HG03469 (cell line): ENCODE results near the gene COLQ.
"Not testable (repeated sequence)": the region's sequence is repeated elsewhere in the genome, so short reads cannot be mapped to it uniquely, and the experiment has no call there.

Experiments
- ATAC-seq: cut with Tn5 transposase; IDR thresholded peaks from one replicate; pipeline ENCODE4 v1.9.1; 2021; ENCODE audit warnings: mild to moderate bottlenecking, moderate library complexity, moderate number of reproducible peaks; ENCODE audit not compliant: unreplicated experiment

COLQ gene

DNA sequence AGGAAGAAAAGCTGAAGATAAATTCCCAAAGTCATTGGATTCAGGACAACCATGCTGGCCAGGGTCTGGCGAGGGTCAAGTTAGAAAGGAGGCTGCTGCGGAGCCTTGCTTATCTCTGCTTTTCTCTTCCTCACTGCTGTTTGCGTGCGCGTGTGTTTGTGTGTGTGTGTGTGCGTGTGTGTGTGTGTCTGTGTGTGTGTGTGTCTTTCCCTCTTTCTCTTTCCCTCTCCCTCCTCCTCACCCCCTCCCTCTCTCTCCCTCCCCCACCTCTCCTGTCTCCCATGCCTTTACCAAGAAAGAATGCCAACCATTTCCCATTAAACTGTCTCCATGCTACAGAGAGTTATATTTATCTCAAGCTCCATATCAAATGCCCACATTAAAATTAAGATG, at the start of gene COLQ:
TSS of gene COLQ (minus strand) at position 134 of the 393 bp plus-strand sequence. CDS start at position 53, 81 bp downstream.
- no peak for ATAC-seq

DNA sequence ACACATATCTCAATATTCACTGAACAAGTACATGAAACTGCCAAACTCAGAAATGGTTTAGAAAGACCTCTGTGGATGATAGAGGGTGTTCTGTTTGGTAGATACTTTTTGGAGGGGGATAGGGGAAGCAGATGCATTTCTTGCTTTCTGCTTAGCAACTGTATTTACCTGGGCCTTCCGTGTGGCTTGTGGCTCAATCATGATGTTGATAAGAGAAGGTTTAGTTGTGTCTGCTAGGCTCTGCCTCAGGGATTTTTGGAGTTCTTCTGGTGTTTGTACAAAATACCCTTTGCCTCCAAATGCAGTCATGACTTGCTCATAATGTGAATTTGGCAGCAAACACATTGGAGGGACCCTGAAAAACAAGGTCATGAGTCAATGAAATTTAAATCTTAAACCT, 41.7 kb upstream of the COLQ start:
- no peak for ATAC-seq

DNA sequence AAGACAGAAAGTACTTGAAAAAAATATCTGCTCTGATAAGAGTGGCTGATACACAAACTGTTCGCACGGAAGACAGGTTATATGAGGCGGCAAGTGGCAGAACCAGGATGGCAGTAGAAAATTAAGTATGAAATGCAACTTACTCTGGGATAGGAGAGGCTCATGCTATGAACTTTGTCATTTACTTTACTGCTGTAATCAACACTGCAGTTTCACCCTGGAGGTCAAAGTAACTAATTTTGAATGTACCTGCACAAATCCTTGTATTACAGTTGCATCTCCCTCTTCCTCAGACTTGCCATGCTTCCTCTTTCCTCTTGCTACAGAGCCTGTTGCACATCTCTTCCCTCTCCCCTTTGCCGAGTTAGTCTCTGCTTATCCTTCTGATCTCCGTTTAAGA, 41.1 kb upstream of the COLQ start:
- ATAC-seq: no peak

DNA sequence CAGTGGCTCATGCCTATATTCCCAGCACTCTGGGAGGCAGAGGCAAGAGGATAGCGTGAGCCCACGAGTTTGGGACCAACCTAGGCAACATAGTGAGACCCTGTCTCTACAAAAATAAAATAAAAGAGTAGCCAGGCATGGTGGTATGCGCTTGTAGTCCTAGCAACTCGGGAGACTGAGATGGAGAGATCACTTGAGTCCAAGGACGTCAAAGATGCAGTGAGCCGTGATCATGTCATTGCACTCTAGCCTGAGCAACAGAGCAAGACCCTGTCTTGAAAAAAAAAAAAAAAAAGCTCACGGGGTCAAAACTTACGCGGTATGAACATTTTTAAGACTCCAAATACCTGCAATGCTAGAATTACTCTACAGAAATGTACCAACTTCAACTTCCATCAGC, 37.1 kb upstream of the COLQ start:
- ATAC-seq: no peak

DNA sequence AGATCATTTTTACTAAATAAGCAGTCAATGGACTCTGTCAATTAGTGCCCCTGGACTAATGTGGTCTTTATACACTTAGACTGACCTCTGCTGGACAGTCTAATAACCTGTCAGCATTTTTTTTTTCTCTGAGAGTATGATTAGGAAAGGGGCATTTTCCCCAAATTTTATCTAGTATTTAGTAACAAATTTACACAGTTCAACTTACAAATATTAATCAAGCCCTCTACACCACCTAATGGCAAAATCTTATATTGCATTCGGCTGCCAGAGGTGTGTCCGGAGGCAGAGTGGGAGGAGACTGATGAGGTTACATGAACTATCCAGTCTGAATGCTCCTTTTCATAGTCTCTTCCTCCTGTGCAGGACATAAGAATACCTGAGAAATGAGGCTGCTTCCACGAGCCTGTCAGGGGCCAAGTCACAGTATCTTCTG, 36.0 kb upstream of the COLQ start:
- peak; percentile 29 for ATAC-seq

DNA sequence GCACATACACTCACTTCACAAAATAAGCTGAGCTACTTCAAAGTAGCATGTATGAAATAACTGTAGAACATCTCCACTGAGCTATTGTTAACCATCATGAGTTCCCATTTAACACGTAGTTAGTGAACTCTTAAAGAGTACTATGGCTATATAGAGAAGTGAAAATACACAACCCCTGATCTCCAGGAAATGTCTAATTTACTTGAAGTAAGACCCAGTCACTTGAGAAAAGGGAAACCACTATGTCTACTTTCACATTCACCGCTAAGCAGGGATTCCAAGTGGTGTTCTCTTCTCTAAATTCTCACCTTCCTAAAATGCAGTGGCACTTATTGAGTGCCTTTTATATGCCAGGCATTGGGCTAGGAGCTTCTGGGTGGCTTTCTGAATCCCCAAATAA, 35.0 kb upstream of the COLQ start:
- ATAC-seq: peak; percentile 89

DNA sequence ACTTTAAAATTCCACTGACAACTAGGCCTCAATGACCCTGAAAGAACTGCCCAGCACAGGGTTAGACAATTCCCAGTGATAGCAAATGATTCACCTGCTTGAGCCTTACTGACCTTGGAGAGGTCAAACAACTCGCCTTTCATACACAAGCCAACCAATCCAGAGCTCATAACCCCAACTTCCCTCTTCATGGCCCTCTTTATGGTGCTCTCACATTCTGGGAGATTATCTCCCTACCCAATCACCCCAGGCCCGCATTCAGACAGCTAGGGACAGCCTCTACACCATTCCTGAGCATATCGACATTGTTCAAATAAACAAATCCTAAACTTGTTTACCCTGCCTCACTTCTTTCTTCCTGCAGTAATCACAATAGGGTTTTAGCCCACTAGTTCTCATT, 32.2 kb upstream of the COLQ start:
- no peak for ATAC-seq

DNA sequence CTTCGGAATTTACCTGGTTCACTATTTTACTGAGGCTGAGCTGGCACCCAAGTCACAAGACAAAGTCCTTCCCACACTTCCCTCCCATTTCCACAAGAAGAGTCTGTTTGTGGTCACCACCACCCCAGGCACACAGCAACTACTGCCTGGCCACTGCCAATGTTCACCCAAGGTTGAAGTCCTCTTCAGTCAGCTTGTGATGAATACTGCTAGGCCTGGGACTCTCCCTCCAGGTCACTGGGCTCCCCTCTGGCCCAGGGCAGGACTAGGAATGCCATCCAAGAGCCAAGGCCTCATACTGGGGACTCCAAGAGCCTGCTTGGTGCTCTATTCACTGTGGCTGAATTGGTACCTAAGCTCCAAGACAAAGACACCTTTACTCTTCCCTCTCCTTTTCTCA, 30.4 kb upstream of the COLQ start:
- no peak for ATAC-seq

DNA sequence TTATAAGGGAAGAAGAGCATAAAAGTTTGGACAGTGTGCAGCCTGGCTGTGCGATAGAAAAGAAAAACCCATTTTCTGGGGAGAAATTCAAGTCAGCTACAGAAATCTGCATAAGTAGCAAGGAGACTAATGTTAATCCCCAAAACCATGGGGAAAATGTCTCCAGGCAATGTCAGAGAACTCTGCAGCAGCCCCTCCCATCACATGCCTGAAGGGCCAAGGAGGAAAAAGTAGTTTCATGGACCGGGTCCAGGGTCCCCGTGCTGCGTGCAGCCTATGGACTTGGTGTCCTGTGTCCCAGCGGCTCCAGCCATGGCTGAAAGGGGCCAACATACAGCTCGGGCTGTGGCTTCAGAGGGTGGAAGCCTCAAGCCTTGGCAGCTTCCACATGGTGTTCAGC, 28.3 kb upstream of the COLQ start:
- no peak for ATAC-seq

DNA sequence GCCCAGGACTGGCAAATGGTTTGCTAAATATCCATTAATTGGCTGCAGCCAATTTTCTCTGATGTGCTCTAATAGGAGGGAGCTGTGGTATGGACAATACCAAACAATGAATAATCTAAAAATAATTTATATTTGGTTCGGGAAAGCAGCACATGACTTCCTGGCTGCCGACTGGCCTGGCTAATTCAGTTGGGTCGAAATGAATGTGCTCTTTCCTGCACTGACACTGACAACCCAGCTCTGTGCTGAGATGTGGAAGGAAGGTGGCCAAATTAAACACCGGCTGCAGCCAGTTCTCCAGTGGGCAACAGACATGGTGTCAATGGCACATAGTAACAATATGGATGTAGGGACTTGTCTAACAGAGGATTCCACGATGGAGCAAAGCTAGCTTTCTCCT, 21.1 kb upstream of the COLQ start:
- no peak for ATAC-seq

DNA sequence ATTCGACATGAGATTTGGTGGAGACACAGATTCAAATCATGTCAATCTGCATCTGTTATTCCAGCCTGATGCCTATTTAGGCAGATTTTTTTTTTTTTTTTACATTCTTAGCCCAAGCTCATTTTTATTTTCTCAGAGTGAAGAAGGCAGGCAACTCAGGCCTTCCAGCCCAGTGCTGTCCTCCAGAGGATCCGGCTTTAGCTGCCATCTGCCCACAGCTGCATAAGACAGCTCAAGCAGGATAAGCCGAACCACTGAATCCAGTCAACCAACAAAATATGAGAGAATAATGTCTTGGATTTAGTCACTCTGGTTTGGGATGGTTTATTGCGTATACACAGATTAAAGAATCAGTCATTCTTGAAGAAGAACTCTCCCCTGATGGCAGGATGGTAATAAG, 19.9 kb upstream of the COLQ start:
- no peak for ATAC-seq

DNA sequence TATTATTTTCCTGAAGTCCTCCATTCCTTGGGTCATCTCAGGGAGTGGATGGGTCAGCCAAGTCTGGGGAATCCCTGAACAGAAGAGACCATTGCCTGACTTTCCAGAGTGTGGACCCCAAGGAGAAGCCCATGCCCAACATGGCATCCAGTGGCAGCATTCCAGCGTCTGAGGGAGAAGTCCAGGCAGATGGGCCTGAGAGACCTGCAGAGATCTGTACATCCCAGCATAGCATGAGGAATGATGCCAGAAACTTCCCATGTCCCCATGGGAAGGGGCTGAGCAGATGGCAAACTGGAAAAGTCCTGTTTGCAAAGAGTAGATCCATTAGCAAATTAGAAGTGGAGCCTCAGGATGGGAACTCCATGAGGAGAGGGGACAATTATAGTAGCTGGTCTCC, 17.6 kb upstream of the COLQ start:
- no peak for ATAC-seq

DNA sequence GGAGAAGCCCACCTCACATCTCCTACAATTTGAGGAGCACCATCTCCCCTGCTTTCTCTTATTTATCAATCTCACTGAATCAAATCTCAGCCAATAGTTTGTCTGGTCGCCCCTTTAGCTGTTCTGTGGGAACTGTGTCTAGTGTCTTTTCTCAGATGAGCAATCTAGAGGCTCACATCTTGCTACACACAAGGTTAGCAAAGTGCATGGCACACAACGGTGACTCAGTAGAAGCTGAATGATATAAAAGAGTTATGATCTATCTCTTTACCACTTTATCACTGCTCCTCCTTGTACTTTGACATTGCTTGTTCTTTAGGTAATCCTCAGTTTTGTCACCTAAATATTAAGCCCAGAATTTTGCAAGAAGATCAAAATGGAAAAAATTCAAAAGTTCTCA, 16.8 kb upstream of the COLQ start:
- no peak for ATAC-seq

DNA sequence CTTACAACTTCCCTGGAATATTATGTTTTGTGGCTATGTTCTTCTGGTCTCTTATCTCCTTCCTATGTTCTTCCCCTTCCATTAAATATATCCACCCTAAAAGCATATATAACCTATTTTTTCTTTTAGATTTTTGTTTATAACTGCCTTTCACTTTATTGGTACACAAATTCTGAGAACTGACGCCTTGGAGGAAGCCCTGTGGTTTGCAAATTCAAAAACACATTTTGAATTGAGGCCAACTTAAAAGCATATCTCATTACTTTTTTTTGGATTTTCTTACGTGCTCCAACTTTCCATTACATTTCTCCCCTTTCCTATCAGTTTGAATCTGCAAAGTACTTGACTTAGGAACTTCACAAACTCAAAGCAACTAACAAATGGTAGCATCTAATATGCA, 15.3 kb upstream of the COLQ start:
- ATAC-seq: no peak

DNA sequence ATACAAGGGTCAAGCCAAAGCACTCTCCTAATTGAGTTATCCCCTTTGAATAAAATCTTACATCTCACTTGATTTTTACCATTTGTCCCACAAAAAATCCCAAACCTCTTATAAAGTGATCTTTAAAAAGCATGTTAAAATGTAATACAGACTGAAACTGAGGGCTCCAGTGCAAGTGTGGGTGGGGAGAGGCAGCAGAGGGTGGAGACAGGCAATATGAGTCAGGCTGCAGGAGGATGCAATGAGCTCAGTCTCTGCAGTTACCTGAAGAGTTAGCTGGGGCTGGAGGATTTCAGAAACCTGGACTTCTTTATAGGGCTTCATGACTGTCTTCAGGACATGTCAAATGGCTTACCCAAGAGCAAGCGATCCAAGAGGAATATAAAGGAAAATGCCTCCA, 14.2 kb upstream of the COLQ start:
- ATAC-seq: no peak

DNA sequence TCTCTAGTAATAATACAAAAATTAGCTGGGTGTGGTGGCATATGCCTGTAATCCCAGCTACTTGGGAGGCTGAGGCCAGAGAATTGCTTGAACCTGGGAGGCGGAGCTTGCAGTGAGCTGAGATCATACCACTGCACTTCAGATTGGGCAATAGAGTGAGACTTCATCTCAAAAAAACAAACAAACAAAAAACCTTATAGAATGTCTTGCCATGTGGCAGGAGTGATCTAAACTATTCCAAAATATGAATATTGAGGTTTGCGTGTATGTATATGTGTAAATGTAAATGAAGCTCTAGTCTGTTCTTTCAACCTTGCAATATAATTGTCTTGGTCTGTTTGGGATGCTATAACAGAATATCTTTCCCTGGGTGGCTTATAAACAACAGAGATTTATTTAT, 11.1 kb upstream of the COLQ start:
- ATAC-seq: not testable (repeated sequence)

DNA sequence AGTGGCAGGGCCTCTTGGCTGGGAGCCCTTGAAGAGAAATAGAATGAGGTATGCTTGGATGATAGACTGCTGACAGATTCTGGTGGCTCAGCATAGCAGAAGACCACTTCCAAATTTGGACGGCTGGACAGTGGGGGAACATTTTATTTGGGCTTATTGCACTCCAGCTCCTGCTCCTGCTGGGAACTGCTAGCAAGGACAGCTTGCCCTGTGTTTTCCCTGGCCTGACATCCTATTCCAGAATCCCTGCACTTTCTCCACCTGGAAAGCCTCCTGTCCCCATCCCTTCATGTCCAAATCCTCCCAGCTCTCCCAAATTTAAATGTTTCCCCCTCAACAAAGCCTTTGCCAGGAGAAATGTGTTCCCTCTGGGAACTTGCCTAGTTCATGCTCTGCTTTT, 9.8 kb upstream of the COLQ start:
- ATAC-seq: no peak

DNA sequence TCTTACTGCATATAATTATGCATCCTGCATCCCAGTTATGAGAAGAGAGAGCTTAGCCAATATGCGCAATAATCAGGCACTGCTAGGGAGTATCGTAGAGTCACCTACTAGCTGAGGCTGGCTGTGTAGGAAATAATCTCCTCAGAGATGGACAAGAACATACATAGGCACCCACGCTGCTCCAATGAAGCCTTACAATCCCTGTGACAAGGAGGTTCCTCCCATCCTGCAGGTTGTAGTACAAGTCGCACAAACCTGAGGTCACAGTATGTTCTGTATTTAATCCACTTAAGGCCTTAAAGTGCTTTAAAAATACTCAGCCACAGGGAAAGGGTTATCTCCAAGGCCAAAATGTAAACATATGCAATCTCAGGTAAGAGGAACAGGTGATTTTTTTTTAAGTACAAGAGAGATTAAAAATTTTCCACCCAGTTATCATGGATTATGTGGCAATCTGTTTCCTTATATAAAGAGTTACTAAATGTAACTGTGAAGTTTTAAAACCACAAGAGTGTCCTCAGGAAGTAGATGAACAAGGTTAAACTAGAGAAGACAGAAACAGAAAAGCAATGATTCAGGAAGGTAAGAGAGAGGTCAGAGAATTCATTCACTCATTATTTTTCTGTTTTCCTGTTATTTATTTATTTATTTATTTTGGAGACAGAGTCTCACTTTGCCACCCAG, 7.5 kb upstream of the COLQ start:
- no peak for ATAC-seq

DNA sequence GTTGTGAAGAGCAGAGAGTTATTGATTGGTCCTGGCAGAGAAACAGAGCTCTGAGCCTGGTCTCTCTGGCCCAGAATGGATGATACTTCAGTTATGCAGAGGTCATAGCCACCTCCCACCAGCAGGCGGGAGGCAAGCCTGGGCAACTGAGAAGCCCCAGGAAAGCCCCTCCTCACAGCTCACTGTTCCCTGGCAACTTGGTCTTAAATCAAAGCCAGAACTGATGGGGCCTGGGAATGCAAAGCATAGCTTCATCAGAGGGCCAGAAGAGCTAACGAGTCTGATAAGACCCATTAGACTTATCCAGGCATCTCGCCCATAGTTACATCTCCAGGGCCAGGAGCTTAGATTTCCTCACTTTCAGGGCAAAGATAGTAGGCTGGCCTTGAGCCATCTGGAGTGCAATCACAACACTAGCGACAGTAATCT, 5.5 kb upstream of the COLQ start:
- no peak for ATAC-seq

DNA sequence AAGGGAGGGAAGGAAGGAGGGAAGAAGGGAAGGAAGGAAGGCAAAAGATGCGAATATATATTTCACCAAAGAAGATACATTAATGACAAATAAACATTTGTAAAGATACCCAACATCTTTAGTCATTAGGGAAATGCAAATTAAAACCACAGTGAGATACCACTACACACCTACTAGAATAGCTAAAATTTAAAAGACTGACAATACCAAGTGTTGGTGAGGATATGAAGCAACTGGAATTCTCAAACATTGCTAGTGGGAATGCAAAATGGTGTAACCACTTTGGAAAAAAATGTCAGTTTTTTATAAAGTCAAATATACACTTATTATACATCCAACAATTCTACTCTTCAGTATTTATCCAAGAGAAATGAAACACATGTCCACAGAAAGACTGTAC, 4.3 kb upstream of the COLQ start:
- ATAC-seq: no peak

DNA sequence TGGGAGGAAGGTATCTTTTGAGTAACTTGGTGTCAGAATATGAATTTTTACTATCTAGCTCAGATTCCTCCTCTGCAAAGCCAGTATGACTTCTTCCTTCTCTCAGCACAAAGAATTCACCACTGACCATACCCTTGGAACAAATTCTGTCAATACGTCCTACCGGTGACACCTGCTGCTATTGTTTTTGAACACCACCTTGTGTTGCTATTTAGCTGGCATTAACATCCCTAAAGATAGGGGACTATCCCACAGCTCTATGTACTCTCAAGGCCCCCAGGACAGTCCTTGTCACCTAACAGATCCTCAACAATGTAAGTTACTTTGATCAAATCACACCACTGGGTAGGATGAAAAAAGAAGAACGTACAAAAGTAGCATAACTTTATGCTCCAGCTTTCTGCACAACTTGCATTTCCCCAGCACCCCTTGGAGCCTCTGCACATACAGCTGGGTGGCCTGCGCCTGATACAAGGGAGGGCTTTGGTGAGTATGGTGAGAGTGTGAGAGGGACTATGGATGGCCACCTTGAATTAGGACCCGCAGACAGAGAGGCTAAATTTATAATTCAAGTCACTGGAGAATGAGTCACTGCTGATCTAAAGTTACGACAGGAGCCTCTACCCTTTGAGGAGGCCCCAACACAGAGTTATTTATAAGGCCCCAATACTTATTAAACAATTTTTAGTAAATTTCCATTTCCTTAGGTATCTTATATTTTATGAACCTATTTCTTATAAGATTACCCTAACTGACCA, 2.3 kb upstream of the COLQ start:
- no peak for ATAC-seq

DNA sequence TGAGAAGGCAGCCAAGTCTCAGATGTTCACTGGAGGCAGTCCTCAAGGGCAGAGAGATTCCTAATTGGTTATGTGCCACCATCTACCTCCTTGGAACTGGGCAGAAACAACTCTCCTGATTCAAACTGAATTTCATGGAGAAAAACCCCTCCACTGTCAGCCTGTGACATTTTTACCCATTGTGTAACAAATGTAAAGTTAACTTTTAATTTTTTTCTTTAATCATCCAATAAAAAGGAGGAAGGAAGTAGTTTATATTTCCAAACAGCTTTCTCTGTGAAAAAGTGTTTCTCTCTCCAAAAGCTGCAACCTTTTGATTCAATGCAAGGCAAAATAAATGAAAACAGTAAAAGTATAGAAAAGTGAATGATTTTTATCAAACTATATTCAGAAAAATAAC, 510 bp upstream of the COLQ start:
- no peak for ATAC-seq
